C1 segment of cervical spinal cord (tissue), 14 donors: ENCODE results near the gene ZNF81.
A peak's percentile ranks its signal among the peaks of the same experiment; 100 is the strongest.
"Not testable (repeated sequence)": the region's sequence is repeated elsewhere in the genome, so short reads cannot be mapped to it uniquely, and the experiment has no call there.

ENCODE experiments used
- DNase-seq, 14 donors: peaks; one replicate each; lab custom pipeline; 2025; lab: John Stamatoyannopoulos, UW

ZNF81 gene

DNA sequence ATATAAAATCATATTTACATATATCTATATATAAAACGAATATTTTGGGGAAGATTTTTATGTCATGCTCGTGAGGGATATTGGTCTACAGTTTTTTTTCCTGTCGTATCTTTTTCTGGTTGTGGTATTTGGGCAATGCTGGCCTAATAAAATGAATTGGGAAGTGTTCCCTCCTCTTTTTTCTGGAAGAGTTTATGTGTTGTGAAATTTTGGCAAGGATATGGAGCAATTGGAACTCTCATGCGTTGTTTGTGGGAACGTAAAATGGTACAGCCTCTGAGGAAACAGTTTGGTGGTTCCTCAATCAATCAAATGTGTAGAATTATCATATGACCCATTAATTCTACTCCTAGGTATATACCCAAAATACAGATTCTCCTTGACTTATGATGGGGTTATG, 97.2 kb downstream of the ZNF81 start:
- no peak for DNase-seq

GRCh38 chrX:47936224-47936939, 99.7 kb downstream of the ZNF81 start:
- DNase-seq: no peak

GRCh38 chrX:47936940-47937317, 100.2 kb downstream of the ZNF81 start:
- no peak for DNase-seq

GRCh38 chrX:47940448-47940847, 103.7 kb downstream of the ZNF81 start:
- no peak for DNase-seq

GRCh38 chrX:47941423-47941822, 104.7 kb downstream of the ZNF81 start:
- no peak for DNase-seq

- DNase-seq: not testable (repeated sequence)
Observed at GRCh38 chrX:47955295-47955694, 118.6 kb downstream of the ZNF81 start.

- DNase-seq: no peak
Observed at GRCh38 chrX:47956016-47956415, 119.3 kb downstream of the ZNF81 start.

GRCh38 chrX:47958206-47958605, 121.5 kb downstream of the ZNF81 start:
- peak in 1 of 14 donors; percentile 0 for DNase-seq

DNA sequence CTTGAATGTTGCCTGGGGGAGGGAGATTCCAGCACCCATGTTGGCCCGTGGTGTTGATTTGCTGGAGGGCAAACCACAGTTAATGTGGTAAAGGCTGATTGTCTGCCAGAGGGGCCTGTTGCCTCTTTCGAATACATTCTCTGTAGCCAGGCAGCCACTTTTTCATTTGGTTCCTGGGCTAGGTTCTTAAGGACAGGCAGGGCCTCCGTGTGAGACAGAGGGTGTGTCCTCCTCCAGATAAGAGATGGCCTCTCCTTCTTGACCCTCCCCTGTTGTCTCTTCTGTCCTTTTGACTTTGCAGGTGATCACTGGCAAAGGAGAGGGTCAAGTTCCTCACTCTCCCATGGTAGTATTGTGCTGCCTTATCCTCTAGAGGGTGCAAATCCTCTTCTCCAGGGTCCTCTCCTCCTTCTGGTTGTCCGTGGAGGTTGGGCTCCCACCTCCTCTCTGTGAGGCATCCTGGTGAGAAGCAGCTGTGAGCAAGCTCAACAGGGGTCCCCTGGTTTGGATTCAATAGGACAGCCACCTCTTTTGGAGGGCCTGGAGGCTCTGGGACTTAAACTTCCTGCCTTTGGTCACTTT, 122.2 kb downstream of the ZNF81 start:
- no peak for DNase-seq

- no peak for DNase-seq
Observed at GRCh38 chrX:47960406-47960805, 123.7 kb downstream of the ZNF81 start.

DNA sequence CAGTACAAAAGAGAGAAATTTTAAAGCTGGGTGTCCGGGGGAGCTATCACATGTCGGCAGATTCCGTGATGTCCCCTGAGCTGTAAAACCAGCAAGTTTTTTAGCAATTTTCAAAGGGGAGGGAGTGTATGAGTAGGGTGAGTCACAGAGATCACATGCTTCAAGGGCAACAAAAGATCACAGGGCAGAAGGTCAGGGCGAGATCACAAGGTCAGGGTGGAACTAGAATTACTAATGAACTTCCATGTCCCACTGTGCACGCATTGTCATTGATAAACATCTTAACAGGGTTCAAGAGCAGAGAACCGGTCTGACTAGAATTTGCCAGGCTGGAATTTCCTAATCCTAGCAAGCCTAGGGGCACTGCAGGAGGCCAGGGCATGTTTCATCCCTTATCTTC, 125.1 kb downstream of the ZNF81 start:
- DNase-seq: not testable (repeated sequence)

- not testable (repeated sequence) for DNase-seq
Observed at GRCh38 chrX:47965526-47965925, 128.8 kb downstream of the ZNF81 start.
